K562 (cell line): ENCODE results near the gene VWA1. TPM values are rescaled to one million over a fixed set of nuclear protein-coding genes. Genes with fewer than 3 reads are reported as not detected.

ENCODE experiments used
- C11orf30 ChIP-seq: fragments of 450-650 bp; IDR thresholded peaks from 2 replicates; pipeline ENCODE4 v1.6.1; 2016; ENCODE audit warnings: low read depth, mild to moderate bottlenecking
- CBFA2T3 ChIP-seq: fragments of 450-650 bp; IDR thresholded peaks from 2 replicates; pipeline ENCODE4 v1.6.1; 2017
- CCNT2 ChIP-seq: IDR thresholded peaks from 2 replicates; pipeline ENCODE4 v1.6.1; 2011; ENCODE audit warnings: borderline replicate concordance, low read depth, mild to moderate bottlenecking, moderate library complexity, mixed read lengths, low read length; ENCODE audit not compliant: insufficient read length; ENCODE audit errors: extremely low read depth
- CHD1 ChIP-seq: fragments of 200-600 bp; sonication (generic); IDR thresholded peaks from one replicate; pipeline ENCODE4 v1.6.1; 2012; ENCODE audit warnings: mild to moderate bottlenecking, moderate library complexity, low read length, inconsistent platforms
- DACH1 ChIP-seq: fragments of 450-650 bp; IDR thresholded peaks from 2 replicates; pipeline ENCODE4 v1.6.1; 2018; ENCODE audit not compliant: partially characterized antibody
- E2F3 ChIP-seq: fragments of 250-450 bp; sonication (Bioruptor Pico); IDR thresholded peaks from 2 replicates; pipeline ENCODE4 v1.4.0; 2020; ENCODE audit warnings: mild to moderate bottlenecking
- ELF2 ChIP-seq: fragments of 250-450 bp; sonication (Bioruptor Pico); IDR thresholded peaks from 2 replicates; pipeline ENCODE4 v1.5.0; 2021; ENCODE audit warnings: mild to moderate bottlenecking
- EP300 ChIP-seq: IDR thresholded peaks from 2 replicates; pipeline ENCODE4 v1.6.1; 2012; ENCODE audit warnings: low read length, improper control_type of control experiment
- ETS2 ChIP-seq: IDR thresholded peaks from 2 replicates; pipeline ENCODE4 v1.6.1; 2016; ENCODE audit warnings: borderline replicate concordance, missing genetic modification characterization, mild to moderate bottlenecking, moderate library complexity, missing compliant biosample characterization; ENCODE audit not compliant: poor library complexity, severe bottlenecking
- FOXM1 ChIP-seq, 2 experiments: fragments of 450-650 bp in 1 of 2; sonication (generic) in 1 of 2; formaldehyde crosslinking in 1 of 2; IDR thresholded peaks; 2 replicates each; pipeline versions ENCODE4 v1.6.1 to v1.9.0; 2017 to 2022; ENCODE audit warnings: low read depth in 2 of 2, mild to moderate bottlenecking in 2 of 2, missing genetic modification reagents in 1 of 2, moderate library complexity in 1 of 2
- HDAC6 ChIP-seq: IDR thresholded peaks from 2 replicates; pipeline ENCODE4 v1.6.1; 2012; ENCODE audit warnings: low read depth, mild to moderate bottlenecking, control low read depth, inconsistent platforms, low read length, moderate library complexity
- IRF2 ChIP-seq: sonication (generic); formaldehyde crosslinking; IDR thresholded peaks from 2 replicates; pipeline ENCODE4 v1.8.1; 2022; ENCODE audit warnings: mild to moderate bottlenecking, missing genetic modification reagents
- MAZ ChIP-seq, 2 experiments: fragments of 450-650 bp in 1 of 2; sonication (generic) in 1 of 2; formaldehyde crosslinking; IDR thresholded peaks in 1 of 2; conservative IDR thresholded peaks in 1 of 2; 2 replicates each; pipeline versions ENCODE4 v1.4.0 to v1.5.0; 2020; ENCODE audit warnings: mild to moderate bottlenecking in 1 of 2, missing genetic modification reagents in 1 of 2
- NELFE ChIP-seq: IDR thresholded peaks from 2 replicates; pipeline ENCODE4 v1.6.1; 2011; ENCODE audit warnings: mild to moderate bottlenecking; ENCODE audit not compliant: insufficient read depth, insufficient read length
- NR2C2 ChIP-seq, 2 experiments: fragments of 200-800 bp in 1 of 2; sonication (Bioruptor generic) in 1 of 2; sonication (generic) in 1 of 2; formaldehyde crosslinking in 1 of 2; IDR thresholded peaks; 2 replicates each; pipeline versions ENCODE4 v1.6.1 to v1.8.0; 2016 to 2022; ENCODE audit warnings: mild to moderate bottlenecking in 1 of 2, missing compliant biosample characterization in 1 of 2, missing genetic modification characterization in 1 of 2, missing genetic modification reagents in 1 of 2
- RBBP5 ChIP-seq: fragments of 200-600 bp; sonication (generic); IDR thresholded peaks from 2 replicates; pipeline ENCODE4 v1.6.1; 2012; ENCODE audit warnings: borderline replicate concordance, mild to moderate bottlenecking, low read length, control low read depth, inconsistent platforms; ENCODE audit not compliant: insufficient read depth, poor library complexity, severe bottlenecking
- RNF2 ChIP-seq: sonication (generic); IDR thresholded peaks from 2 replicates; pipeline ENCODE4 v1.6.1; 2016
- SETDB1 ChIP-seq: IDR thresholded peaks from one replicate; pipeline ENCODE4 v1.6.1; 2012; ENCODE audit warnings: low read length, control low read depth, inconsistent platforms
- SPI1 ChIP-seq: IDR thresholded peaks from 2 replicates; pipeline ENCODE4 v1.6.1; 2011; ENCODE audit warnings: low read depth, low read length, control low read depth, borderline replicate concordance
- XRCC5 ChIP-seq: fragments of 200-400 bp; formaldehyde crosslinking; IDR thresholded peaks from 2 replicates; pipeline ENCODE4 v1.6.1; 2017; ENCODE audit warnings: low read depth, mild to moderate bottlenecking, low read length
- ZNF23 ChIP-seq: fragments of 250-450 bp; sonication (Bioruptor Pico); IDR thresholded peaks from 2 replicates; pipeline ENCODE4 v1.4.0; 2020; ENCODE audit warnings: mild to moderate bottlenecking
- ZNF316 ChIP-seq: fragments of 450-650 bp; IDR thresholded peaks from 2 replicates; pipeline ENCODE4 v1.6.1; 2016
- ZNF77 ChIP-seq: fragments of 250-450 bp; sonication (Bioruptor Pico); IDR thresholded peaks from 2 replicates; pipeline ENCODE4 v1.5.0; 2020
- ZNF830 ChIP-seq: fragments of 250-450 bp; sonication (Bioruptor Pico); IDR thresholded peaks from 2 replicates; pipeline ENCODE4 v1.5.0; 2021; ENCODE audit warnings: mild to moderate bottlenecking
- polyA plus RNA-seq, 8 experiments: library from polyadenylated mRNA; depleted of rRNA in 4 of 8; stranded (reverse) in 5 of 8; unstranded in 3 of 8; fragments of >200 nt; fragmentation: Nextera tagmentation in 2 of 8; fragmentation: Illumina TruSeq in 1 of 8; extraction: Ambion mirVana in 2 of 8; extraction: Trizol in 1 of 8; gene quantifications; 2 replicates each; pipeline versions ENCODE4 v1.2.1 to v1.2.3, GENCODE V29; 2011 to 2014; ENCODE audit warnings: inconsistent platforms in 1 of 8, missing spikeins in 1 of 8
- total RNA-seq, 7 experiments: library from RNA; depleted of rRNA in 6 of 7; stranded (reverse); fragments of >200 nt in 6 of 7; fragmentation: Illumina TruSeq in 2 of 7; extraction: Trizol in 2 of 7; gene quantifications; 2 replicates each; pipeline versions ENCODE4 v1.2.1 to v1.2.3, GENCODE V29; 2011 to 2021; ENCODE audit warnings: low replicate concordance in 1 of 7
- TF ChIP-seq, protein P1 (sequence below): fragments of 250-450 bp; sonication (Bioruptor Pico); IDR thresholded peaks from 2 replicates; pipeline ENCODE4 v1.4.0; 2020
- TF ChIP-seq, protein P2 (sequence below): IDR thresholded peaks from 2 replicates; pipeline ENCODE4 v1.6.1; 2014; ENCODE audit warnings: antibody characterized with exemption

Gene VWA1
- total and polyA plus RNA-seq, 9 of the 15 experiments (the other 6 are each of a cell fraction or from before 2014, with no cell fraction given): 0.01 to 6.4 (median 0.85) TPM

DNA sequence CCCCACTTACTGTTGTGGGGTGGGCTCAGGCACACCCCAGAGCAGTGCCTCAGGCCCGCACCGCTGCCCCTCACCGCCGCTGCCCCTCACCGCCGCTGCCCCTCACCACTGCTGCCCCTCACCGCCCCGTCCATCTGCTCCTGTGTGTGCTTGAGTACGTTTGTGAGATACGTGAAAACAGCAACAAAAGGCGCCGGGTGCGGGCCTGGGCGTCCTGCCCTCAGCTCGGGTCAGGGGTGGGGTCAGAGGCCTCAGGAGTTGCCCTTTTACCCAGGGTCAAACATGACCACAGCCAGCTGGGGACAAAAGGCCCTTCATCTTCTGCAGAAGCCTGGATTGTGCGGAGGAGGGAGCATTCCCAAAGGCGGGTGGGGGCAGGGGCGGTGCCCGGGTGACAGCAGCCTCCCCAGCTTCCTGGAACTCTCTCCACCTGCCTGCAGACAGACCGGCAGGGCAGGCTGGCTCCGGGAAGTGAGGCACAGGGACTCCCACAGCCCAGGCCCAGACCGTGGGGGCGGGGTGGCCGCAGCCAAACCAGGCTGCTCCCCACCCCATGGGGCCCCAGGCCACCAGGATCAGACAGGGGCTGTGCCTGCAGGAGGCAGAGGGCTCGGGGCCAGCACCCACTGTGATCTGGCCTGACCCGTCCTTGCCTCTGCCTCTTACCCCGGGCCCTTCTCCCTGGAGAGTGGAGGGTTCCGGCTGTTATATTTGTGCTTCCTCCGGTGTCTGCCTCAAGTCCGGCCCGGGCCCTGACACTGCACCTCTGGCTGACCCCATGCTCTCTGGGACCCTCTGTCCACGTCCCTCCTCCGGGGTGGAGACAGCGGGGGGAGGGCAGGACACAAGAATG lies 2.3 kb upstream of the VWA1 start (continued):
- TF ChIP-seq NR2C2 (CRISPR knock-in tag; IDR thresholded peaks at IDR 0.05) (peak; percentile 86), NR2C2 (tag; IDR thresholded peaks at IDR 0.05) (peak; percentile 95), ZNF830 (CRISPR knock-in tag) (no peak), MAZ (CRISPR knock-in tag; conservative IDR thresholded peaks at IDR 0.05 in 1 of 2, IDR thresholded peaks at IDR 0.05 in 1 of 2) (peak; percentile 92 to 95), CBFA2T3 (peak; percentile 54), HDAC6 (no peak), E2F3 (CRISPR knock-in tag) (peak; percentile 62; the same call in 1 of the 2 replicates), ELF2 (CRISPR knock-in tag) (no peak), CHD1 (no peak), C11orf30 (no peak), CCNT2 (peak; percentile 40), SETDB1 (no peak), DACH1 (peak; percentile 55), RNF2 (peak; percentile 86; the same call in 1 of the 2 replicates), RBBP5 (peak; percentile 54), NELFE (no peak), EP300 (peak; percentile 59; the same call in 1 of the 2 replicates), ETS2 (no peak), ZNF23 (CRISPR knock-in tag) (no peak), ZNF77 (CRISPR knock-in tag) (no peak), FOXM1 (IDR thresholded peaks at IDR 0.05; ENCODE audit: low read depth) (no peak), FOXM1 (CRISPR knock-in tag; IDR thresholded peaks at IDR 0.05; ENCODE audit: low read depth) (no peak), SPI1 (no peak), ZNF316 (no peak), IRF2 (no peak), XRCC5 (no peak)
- TF ChIP-seq, protein P1, sequence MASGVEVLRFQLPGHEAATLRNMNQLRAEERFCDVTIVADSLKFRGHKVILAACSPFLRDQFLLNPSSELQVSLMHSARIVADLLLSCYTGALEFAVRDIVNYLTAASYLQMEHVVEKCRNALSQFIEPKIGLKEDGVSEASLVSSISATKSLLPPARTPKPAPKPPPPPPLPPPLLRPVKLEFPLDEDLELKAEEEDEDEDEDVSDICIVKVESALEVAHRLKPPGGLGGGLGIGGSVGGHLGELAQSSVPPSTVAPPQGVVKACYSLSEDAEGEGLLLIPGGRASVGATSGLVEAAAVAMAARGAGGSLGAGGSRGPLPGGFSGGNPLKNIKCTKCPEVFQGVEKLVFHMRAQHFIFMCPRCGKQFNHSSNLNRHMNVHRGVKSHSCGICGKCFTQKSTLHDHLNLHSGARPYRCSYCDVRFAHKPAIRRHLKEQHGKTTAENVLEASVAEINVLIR (CRISPR knock-in tag): 0 out of 2 replicates have a peak, but pooled peaks have one; percentile 22
- TF ChIP-seq, protein P2, sequence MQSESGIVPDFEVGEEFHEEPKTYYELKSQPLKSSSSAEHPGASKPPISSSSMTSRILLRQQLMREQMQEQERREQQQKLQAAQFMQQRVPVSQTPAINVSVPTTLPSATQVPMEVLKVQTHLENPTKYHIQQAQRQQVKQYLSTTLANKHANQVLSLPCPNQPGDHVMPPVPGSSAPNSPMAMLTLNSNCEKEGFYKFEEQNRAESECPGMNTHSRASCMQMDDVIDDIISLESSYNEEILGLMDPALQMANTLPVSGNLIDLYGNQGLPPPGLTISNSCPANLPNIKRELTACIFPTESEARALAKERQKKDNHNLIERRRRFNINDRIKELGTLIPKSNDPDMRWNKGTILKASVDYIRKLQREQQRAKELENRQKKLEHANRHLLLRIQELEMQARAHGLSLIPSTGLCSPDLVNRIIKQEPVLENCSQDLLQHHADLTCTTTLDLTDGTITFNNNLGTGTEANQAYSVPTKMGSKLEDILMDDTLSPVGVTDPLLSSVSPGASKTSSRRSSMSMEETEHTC: no peak
